Type B pancreatic cell (in vitro differentiated cells): Measurements from ENCODE around the gene DYNC1LI1. TPM values are rescaled to one million over a fixed set of nuclear protein-coding genes. Genes with fewer than 3 reads are reported as not detected.

Experiments used
- DNase-seq: peaks from one replicate; pipeline ENCODE4 v3.0.0; 2021; ENCODE audit warnings: mixed read lengths; ENCODE audit not compliant: unreplicated experiment; ENCODE audit errors: extremely low spot score
- H3K27ac Mint-ChIP-seq: 2 replicates; pipeline ENCODE4 v1.8.0; 2021; ENCODE audit warnings: mild to moderate bottlenecking, mixed read lengths
- H3K27me3 Mint-ChIP-seq: 2 replicates; pipeline ENCODE4 v1.8.0; 2021; ENCODE audit warnings: mixed read lengths
- H3K36me3 Mint-ChIP-seq: 2 replicates; pipeline ENCODE4 v1.8.0; 2021; ENCODE audit warnings: mixed read lengths
- H3K4me1 Mint-ChIP-seq: one replicate; pipeline ENCODE4 v1.8.0; 2021; ENCODE audit warnings: mixed read lengths; ENCODE audit not compliant: unreplicated experiment
- H3K4me3 Mint-ChIP-seq: 2 replicates; pipeline ENCODE4 v1.8.0; 2021; ENCODE audit warnings: mild to moderate bottlenecking, mixed read lengths
- H3K9me3 Mint-ChIP-seq: 2 replicates; pipeline ENCODE4 v1.8.0; 2021; ENCODE audit warnings: mixed read lengths
- total RNA-seq: library from RNA; stranded (reverse); gene quantifications from 2 replicates; pipeline ENCODE4 v1.2.1, GENCODE V29; 2021; ENCODE audit warnings: low replicate concordance
- TF ChIP-seq, protein P1 (sequence below): fragments of 200-600 bp; sonication (generic); conservative IDR thresholded peaks from 2 replicates; pipeline ENCODE4 v1.5.0; 2021; ENCODE audit warnings: antibody characterized with exemption, mild to moderate bottlenecking

Gene DYNC1LI1
- total RNA-seq, 1 donor from 2014 or later: 35.9 TPM

DNA sequence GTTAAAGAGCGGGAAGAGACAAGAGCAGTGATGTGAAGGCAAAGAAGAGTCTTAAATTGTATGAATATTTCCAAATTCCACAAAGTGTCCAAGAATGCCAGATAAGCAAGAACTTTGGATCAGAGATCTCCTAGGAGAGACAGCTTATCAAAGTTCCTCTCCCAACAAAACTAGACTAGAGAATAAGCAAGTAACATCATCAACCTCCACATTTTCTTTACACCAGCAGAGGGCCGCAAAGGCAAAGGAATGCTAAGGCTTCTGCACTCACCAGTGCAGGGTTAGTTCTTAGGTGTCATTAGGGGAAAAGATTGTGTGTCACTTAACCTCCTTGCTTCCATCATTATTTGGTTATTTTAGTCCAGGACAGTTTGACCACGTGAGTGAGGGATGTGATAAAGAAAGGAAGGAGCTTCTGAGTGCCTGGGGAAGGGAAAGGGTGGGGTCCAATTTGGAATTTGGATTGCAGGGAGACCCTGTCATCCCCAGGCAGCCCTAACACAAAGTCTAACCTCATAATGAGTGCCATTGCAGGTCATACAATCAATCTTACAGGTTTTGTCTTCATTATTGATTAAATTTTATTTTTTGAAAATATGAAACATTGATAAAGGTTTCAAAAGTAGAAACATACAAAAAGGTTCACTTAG lies 60.5 kb downstream of the DYNC1LI1 start:
- TF ChIP-seq, protein P1, sequence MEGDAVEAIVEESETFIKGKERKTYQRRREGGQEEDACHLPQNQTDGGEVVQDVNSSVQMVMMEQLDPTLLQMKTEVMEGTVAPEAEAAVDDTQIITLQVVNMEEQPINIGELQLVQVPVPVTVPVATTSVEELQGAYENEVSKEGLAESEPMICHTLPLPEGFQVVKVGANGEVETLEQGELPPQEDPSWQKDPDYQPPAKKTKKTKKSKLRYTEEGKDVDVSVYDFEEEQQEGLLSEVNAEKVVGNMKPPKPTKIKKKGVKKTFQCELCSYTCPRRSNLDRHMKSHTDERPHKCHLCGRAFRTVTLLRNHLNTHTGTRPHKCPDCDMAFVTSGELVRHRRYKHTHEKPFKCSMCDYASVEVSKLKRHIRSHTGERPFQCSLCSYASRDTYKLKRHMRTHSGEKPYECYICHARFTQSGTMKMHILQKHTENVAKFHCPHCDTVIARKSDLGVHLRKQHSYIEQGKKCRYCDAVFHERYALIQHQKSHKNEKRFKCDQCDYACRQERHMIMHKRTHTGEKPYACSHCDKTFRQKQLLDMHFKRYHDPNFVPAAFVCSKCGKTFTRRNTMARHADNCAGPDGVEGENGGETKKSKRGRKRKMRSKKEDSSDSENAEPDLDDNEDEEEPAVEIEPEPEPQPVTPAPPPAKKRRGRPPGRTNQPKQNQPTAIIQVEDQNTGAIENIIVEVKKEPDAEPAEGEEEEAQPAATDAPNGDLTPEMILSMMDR: peak; percentile 87
- no peak for DNase-seq
- H3K4me3 Mint-ChIP-seq: no peak overlapping the region
- H3K9me3 Mint-ChIP-seq: no peaks in the 10 kb centered on the region
- no peak overlapping the region for H3K27ac Mint-ChIP-seq
- peaks cover 4% of the 10 kb centered on the region for H3K4me1 Mint-ChIP-seq
- no peaks in the 10 kb centered on the region for H3K27me3 Mint-ChIP-seq
- H3K36me3 Mint-ChIP-seq: no peaks in the 10 kb centered on the region

DNA sequence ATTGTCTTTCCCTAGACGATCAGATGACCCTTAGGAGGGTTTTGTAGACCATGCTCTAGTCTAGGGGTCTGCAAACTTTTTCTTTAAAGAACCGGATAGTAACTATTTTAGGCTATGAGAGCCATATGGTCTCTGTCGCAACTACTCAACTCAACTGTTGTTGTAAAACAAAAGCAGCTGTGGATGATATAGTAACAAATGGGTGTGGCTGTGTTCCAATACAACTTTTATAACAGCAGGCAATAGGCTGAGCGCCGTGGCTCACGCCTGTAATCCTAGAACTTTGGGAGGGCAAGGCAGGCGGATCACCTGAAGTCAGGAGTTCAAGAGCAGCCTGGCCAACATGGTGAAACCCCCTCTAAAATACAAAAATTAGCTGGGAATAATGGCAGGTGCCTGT lies 61.9 kb downstream of the DYNC1LI1 start:
- TF ChIP-seq, protein P1: no peak

DNA sequence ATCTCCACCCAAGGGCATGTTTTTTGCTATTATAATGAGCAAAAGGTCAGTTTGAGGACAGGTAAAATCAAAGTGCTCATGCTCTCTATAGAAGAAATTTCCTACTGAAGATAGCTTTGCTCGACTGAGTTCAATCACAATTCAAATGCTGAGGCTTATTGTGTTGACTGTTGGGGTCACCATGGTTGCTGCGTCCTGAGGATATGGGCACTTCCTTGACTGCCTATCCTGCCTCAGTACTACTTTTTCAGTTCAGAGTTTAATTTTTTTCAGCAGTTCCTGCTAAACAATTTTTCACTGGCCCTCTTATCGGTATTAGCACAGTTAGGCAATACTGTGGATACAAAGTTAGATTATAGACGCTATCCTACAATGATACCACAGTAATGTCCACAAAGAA lies 64.2 kb downstream of the DYNC1LI1 start:
- Mint-ChIP-seq H3K4me3 (no peak overlapping the region), H3K36me3 (no peaks in the 10 kb centered on the region), H3K9me3 (no peaks in the 10 kb centered on the region), H3K27me3 (no peaks in the 10 kb centered on the region), H3K27ac (no peak overlapping the region), H3K4me1 (peaks cover 10% of the 10 kb centered on the region)
- DNase-seq: no peak
- TF ChIP-seq, protein P1: no peak

More for the DNA sequence above, 61.9 kb downstream of the DYNC1LI1 start:
- H3K9me3 Mint-ChIP-seq: no peaks in the 10 kb centered on the region
- H3K4me3 Mint-ChIP-seq: no peak overlapping the region
- no peak for DNase-seq
- H3K4me1 Mint-ChIP-seq: peaks cover 4% of the 10 kb centered on the region
- H3K27ac Mint-ChIP-seq: no peak overlapping the region
- H3K36me3 Mint-ChIP-seq: no peaks in the 10 kb centered on the region
- no peaks in the 10 kb centered on the region for H3K27me3 Mint-ChIP-seq

DNA sequence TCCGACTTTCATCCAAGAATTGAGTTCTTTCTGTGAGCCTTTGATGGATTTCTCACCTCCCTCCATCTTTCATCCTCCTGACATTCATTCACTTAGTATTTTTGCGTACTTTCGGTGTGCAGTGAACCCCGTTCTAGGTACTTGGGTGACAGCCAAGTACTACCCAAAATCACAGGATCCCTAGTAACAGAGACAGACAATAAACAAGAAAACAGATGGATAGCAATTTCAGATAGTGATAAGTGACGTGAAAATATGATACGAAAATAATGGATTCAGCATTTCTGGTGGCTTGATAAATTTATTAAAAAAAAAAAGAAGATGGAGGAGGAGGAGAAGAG lies 67.7 kb downstream of the DYNC1LI1 start:
- peak overlapping the region; percentile 34 for H3K27ac Mint-ChIP-seq
- no peaks in the 10 kb centered on the region for H3K36me3 Mint-ChIP-seq
- no peaks in the 10 kb centered on the region for H3K9me3 Mint-ChIP-seq
- TF ChIP-seq, protein P1: no peak
- DNase-seq: no peak
- peaks cover 20% of the 10 kb centered on the region for H3K4me1 Mint-ChIP-seq
- no peaks in the 10 kb centered on the region for H3K27me3 Mint-ChIP-seq
- H3K4me3 Mint-ChIP-seq: peak overlapping the region; percentile 97

DNA sequence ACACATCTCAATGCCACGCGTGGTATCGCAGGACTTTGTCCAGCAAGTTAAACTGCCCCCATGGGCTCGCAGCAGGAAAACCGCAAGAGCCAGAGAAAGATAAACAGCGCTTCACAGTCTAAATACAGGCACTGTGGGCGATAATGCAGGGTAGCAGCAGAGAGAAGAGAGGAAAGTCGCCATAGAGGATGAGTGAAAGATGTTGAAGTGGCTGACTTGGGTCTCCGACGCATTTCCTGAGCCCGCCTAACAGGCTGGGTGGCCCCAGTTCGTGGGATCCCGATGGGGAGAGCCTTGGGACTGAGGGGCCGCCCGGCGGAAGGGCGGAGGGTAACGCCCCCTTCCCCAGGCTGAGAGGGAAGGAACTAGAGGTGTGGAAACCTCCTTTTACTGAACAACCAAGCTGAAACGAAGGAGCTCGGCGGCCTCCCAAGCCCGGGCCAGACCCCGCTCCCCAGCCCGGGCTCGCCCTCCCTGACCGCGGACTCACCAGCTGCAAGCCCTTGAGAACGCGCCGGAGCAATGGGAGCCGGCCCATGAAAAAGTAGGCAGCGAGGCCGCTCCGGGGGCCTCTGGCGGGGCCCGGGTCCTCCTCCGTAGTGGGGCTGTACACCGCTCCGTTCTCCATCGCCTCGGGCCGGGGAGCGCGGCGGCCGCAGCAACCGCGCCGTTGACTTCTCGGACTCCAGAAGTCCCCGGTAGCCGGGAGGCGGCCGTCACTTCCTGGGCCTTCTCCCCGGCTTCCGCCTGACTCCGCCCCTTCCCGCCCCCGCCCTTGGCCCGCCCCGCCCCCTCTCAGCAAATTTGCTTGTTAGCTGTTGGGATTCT lies 68.3 kb downstream of the DYNC1LI1 start, which contains the start of gene CMTM6:
CMTM6 (minus strand) TSS at position 735 of the 828 bp plus-strand sequence; CDS start at position 628, 107 bp downstream.
- H3K9me3 Mint-ChIP-seq: no peaks in the 10 kb centered on the region
- peaks cover 20% of the 10 kb centered on the region for H3K4me1 Mint-ChIP-seq
- DNase-seq: peak; percentile 79
- H3K36me3 Mint-ChIP-seq: no peaks in the 10 kb centered on the region
- H3K27ac Mint-ChIP-seq: peak within 1 kb of the TSS; percentile 90
- no peaks in the 10 kb centered on the region for H3K27me3 Mint-ChIP-seq
- TF ChIP-seq, protein P1: no peak
- H3K4me3 Mint-ChIP-seq: peak within 1 kb of the TSS; percentile 97
